ENCODE data around the gene KCTD4.

Gene KCTD4

DNA sequence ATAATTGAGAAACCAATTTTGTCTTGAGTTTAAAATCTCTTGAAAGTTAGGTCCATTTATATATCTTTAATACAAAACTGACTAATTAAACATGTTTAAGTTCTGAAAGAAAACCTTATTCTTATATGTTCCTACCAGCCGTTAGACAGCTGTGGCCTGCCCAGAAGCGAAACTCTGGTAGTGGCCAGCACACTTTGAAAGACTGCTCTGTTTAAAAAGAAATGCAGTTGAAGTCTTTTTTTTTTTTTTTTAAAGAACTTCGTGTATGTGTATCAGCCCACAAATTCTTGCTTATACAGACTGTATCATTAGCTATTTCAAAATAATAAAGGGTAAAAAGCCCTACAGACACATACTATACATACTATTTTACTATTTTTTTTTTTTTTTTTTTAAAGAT is 34.0 kb downstream of the KCTD4 start:
- Histone ChIP-seq H2BK5ac (ENCODE audit: low read depth, low read length, poor library complexity, severe bottlenecking) (no peak overlapping the region), H2AFZ (ENCODE audit: low read depth, low read length) (no peak overlapping the region), H3K4me3 (ENCODE audit: insufficient read depth in 1 of 2, low read depth in 1 of 2, low read length in 2 of 2) (no peak overlapping the region), H4K8ac (ENCODE audit: low read length) (no peak overlapping the region), H3K79me1 (replicated peaks; ENCODE audit: low read length, poor library complexity, severe bottlenecking) (peaks cover 28% of the 10 kb centered on the region), H2AK5ac (ENCODE audit: low read length, severe bottlenecking) (no peak overlapping the region), H3K4ac (ENCODE audit: low read depth in 1 of 2, low read length in 2 of 2) (no peak overlapping the region), H4K91ac (ENCODE audit: low read length) (no peak overlapping the region), H3K9me3 (ENCODE audit: control insufficient read depth, low read length) (no peaks in the 10 kb centered on the region), H2BK12ac (ENCODE audit: low read length in 2 of 2) (no peak overlapping the region), H3K18ac (ENCODE audit: low read depth in 1 of 2, low read length in 2 of 2) (no peak overlapping the region), H3K23ac (ENCODE audit: low read length in 2 of 2) (no peak overlapping the region), H3K27me3 (ENCODE audit: control insufficient read depth in 1 of 2, insufficient read depth in 1 of 2, low read length in 2 of 2) (no peaks in the 10 kb centered on the region), H3K4me1 (ENCODE audit: control insufficient read depth, insufficient read depth, low read depth, low read length) (peaks cover 3% of the 10 kb centered on the region), H2BK15ac (ENCODE audit: low read depth, poor library complexity, severe bottlenecking) (no peak overlapping the region), H3K4me2 (ENCODE audit: low read length, poor library complexity, severe bottlenecking) (no peak overlapping the region), H3K9ac (ENCODE audit: low read length) (no peak overlapping the region), H2BK120ac (ENCODE audit: low read depth, low read length) (no peak overlapping the region), H3K36me3 (ENCODE audit: control insufficient read depth in 1 of 2, insufficient read depth in 2 of 2, low read depth in 1 of 2, low read length in 2 of 2) (peaks cover 2 to 11% of the 10 kb centered on the region in 2 experiments), H3K27ac (ENCODE audit: low read length, poor library complexity, severe bottlenecking) (no peak overlapping the region), H3K14ac (ENCODE audit: low read length in 2 of 2) (no peak overlapping the region)
- WGBS = 75% methylated on average over 2 of the region's 3 CpGs
- DNase-seq = no peak

DNA sequence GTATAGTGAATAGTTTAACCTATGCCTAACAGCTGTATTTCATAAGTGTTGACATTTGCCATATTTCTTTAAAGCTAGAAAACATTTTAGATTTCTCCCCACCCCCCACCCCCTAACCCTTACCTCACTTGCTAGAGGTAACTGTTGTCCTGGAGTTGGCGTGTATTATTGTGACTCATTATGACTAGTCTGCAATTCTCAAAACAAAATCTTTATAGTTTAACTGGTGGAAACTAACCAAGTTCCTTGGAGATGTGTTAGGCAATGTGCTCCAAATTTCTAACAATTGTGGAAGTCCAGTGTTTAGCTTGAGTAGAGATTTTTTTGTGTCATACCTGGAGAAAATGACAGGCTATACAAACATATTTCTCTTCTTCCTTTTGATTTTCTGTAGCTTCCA is 38.0 kb downstream of the KCTD4 start:
- H3K23ac ChIP-seq (ENCODE audit: low read length in 2 of 2) = no peak overlapping the region
- H2AFZ ChIP-seq (ENCODE audit: low read depth, low read length) = no peak overlapping the region
- H3K4me2 ChIP-seq (ENCODE audit: low read length, poor library complexity, severe bottlenecking) = no peak overlapping the region
- H2AK5ac ChIP-seq (ENCODE audit: low read length, severe bottlenecking) = no peak overlapping the region
- DNase-seq = peak; percentile 85
- no peak overlapping the region for H2BK5ac ChIP-seq (ENCODE audit: low read depth, low read length, poor library complexity, severe bottlenecking)
- H3K9me3 ChIP-seq (ENCODE audit: control insufficient read depth, low read length) = no peaks in the 10 kb centered on the region
- H3K27ac ChIP-seq (ENCODE audit: low read length, poor library complexity, severe bottlenecking) = peak overlapping the region; percentile 37
- H3K18ac ChIP-seq (ENCODE audit: low read depth in 1 of 2, low read length in 2 of 2) = no peak overlapping the region
- H3K27me3 ChIP-seq (ENCODE audit: control insufficient read depth in 1 of 2, insufficient read depth in 1 of 2, low read length in 2 of 2) = no peaks in the 10 kb centered on the region
- H3K79me1 ChIP-seq (replicated peaks; ENCODE audit: low read length, poor library complexity, severe bottlenecking) = peaks cover 28% of the 10 kb centered on the region
- no peak overlapping the region for H2BK15ac ChIP-seq (ENCODE audit: low read depth, poor library complexity, severe bottlenecking)
- H3K4ac ChIP-seq (ENCODE audit: low read depth in 1 of 2, low read length in 2 of 2) = no peak overlapping the region
- no peak overlapping the region for H2BK120ac ChIP-seq (ENCODE audit: low read depth, low read length)
- H3K4me3 ChIP-seq (ENCODE audit: insufficient read depth in 1 of 2, low read depth in 1 of 2, low read length in 2 of 2) = peak overlapping the region in 1 of 2 experiments; percentile 23
- H3K4me1 ChIP-seq (ENCODE audit: control insufficient read depth, insufficient read depth, low read depth, low read length) = peaks cover 4% of the 10 kb centered on the region
- WGBS = no CpG with 5 or more reads among the region's 1 CpG
- H2BK12ac ChIP-seq (ENCODE audit: low read length in 2 of 2) = no peak overlapping the region
- no peak overlapping the region for H4K91ac ChIP-seq (ENCODE audit: low read length)
- peak overlapping the region; percentile 75 for H3K9ac ChIP-seq (ENCODE audit: low read length)
- no peak overlapping the region for H4K8ac ChIP-seq (ENCODE audit: low read length)
- H3K14ac ChIP-seq (ENCODE audit: low read length in 2 of 2) = no peak overlapping the region
- peaks cover 4 to 24% of the 10 kb centered on the region in 2 experiments for H3K36me3 ChIP-seq (ENCODE audit: control insufficient read depth in 1 of 2, insufficient read depth in 2 of 2, low read depth in 1 of 2, low read length in 2 of 2)

GRCh38 chr13:45162194-45162593 is 38.7 kb downstream of the KCTD4 start:
- H3K18ac ChIP-seq (ENCODE audit: low read depth in 1 of 2, low read length in 2 of 2) = peak overlapping the region in 1 of 2 experiments; percentile 2
- peak overlapping the region; percentile 75 for H3K9ac ChIP-seq (ENCODE audit: low read length)
- peak overlapping the region; percentile 72 for H4K8ac ChIP-seq (ENCODE audit: low read length)
- no peak overlapping the region for H3K4me2 ChIP-seq (ENCODE audit: low read length, poor library complexity, severe bottlenecking)
- no peak overlapping the region for H2BK120ac ChIP-seq (ENCODE audit: low read depth, low read length)
- no peak overlapping the region for H2BK15ac ChIP-seq (ENCODE audit: low read depth, poor library complexity, severe bottlenecking)
- no peak overlapping the region for H3K4ac ChIP-seq (ENCODE audit: low read depth in 1 of 2, low read length in 2 of 2)
- no peak overlapping the region for H2AFZ ChIP-seq (ENCODE audit: low read depth, low read length)
- no peaks in the 10 kb centered on the region for H3K27me3 ChIP-seq (ENCODE audit: control insufficient read depth in 1 of 2, insufficient read depth in 1 of 2, low read length in 2 of 2)
- peak; percentile 64 for DNase-seq
- H3K79me1 ChIP-seq (replicated peaks; ENCODE audit: low read length, poor library complexity, severe bottlenecking) = peaks cover 28% of the 10 kb centered on the region
- WGBS = no CpG with 5 or more reads among the region's 1 CpG
- no peak overlapping the region for H2BK5ac ChIP-seq (ENCODE audit: low read depth, low read length, poor library complexity, severe bottlenecking)
- H3K23ac ChIP-seq (ENCODE audit: low read length in 2 of 2) = no peak overlapping the region
- H3K14ac ChIP-seq (ENCODE audit: low read length in 2 of 2) = no peak overlapping the region
- H2AK5ac ChIP-seq (ENCODE audit: low read length, severe bottlenecking) = peak overlapping the region; percentile 56
- H3K4me1 ChIP-seq (ENCODE audit: control insufficient read depth, insufficient read depth, low read depth, low read length) = peaks cover 4% of the 10 kb centered on the region
- no peak overlapping the region for H2BK12ac ChIP-seq (ENCODE audit: low read length in 2 of 2)
- H3K27ac ChIP-seq (ENCODE audit: low read length, poor library complexity, severe bottlenecking) = peak overlapping the region; percentile 73
- peaks cover 4 to 26% of the 10 kb centered on the region in 2 experiments for H3K36me3 ChIP-seq (ENCODE audit: control insufficient read depth in 1 of 2, insufficient read depth in 2 of 2, low read depth in 1 of 2, low read length in 2 of 2)
- H4K91ac ChIP-seq (ENCODE audit: low read length) = no peak overlapping the region
- no peaks in the 10 kb centered on the region for H3K9me3 ChIP-seq (ENCODE audit: control insufficient read depth, low read length)
- H3K4me3 ChIP-seq (ENCODE audit: insufficient read depth in 1 of 2, low read depth in 1 of 2, low read length in 2 of 2) = no peak overlapping the region

DNA sequence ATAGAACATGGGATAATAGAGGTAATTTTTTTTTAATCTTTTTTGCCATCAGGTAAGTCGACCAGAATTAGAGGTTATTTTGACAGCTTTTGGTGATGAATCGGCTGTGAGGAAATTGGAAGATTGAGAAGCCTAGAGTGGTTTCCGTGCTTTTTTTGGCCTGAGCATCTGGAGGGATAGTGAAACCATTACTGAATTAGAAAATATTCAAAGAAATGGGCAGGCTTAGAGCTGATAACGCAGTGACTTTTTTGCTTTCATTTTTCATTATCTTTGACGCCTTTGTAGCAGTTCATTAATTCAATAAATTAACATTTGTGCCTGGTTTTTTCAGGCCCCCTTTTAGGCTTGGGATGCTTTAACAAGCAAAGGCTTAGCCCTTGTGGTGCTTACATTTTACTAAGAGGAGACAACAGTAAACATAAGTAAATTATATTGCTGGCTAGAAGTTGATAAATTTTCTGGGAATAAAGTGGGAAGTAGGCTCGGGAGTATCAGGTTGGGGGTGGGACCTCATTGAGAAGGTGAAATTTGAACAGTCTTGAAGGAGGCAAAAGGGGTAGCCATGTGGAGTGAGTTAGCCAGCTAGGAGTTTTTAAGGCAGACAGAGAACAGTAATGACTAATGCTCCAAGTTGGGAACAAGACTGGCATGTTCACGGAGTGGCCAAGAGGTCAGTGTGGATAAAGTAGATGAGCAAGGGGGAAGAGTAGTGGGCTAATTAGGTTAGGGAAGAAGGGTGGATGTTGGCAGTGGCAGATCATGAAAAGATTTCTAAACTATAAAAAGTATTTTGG is 44.1 kb downstream of the KCTD4 start:
- Histone ChIP-seq H2BK15ac (ENCODE audit: low read depth, poor library complexity, severe bottlenecking) (no peak overlapping the region), H2BK12ac (ENCODE audit: low read length in 2 of 2) (no peak overlapping the region), H3K9ac (ENCODE audit: low read length) (no peak overlapping the region), H2BK120ac (ENCODE audit: low read depth, low read length) (no peak overlapping the region), H2AFZ (ENCODE audit: low read depth, low read length) (no peak overlapping the region), H3K4me3 (ENCODE audit: insufficient read depth in 1 of 2, low read depth in 1 of 2, low read length in 2 of 2) (no peak overlapping the region), H3K4ac (ENCODE audit: low read depth in 1 of 2, low read length in 2 of 2) (no peak overlapping the region), H3K23ac (ENCODE audit: low read length in 2 of 2) (peak overlapping the region in 1 of 2 experiments; percentile 10), H3K36me3 (ENCODE audit: control insufficient read depth in 1 of 2, insufficient read depth in 2 of 2, low read depth in 1 of 2, low read length in 2 of 2) (peaks cover 4 to 33% of the 10 kb centered on the region in 2 experiments), H4K8ac (ENCODE audit: low read length) (no peak overlapping the region), H3K27me3 (ENCODE audit: control insufficient read depth in 1 of 2, insufficient read depth in 1 of 2, low read length in 2 of 2) (no peaks in the 10 kb centered on the region), H3K4me2 (ENCODE audit: low read length, poor library complexity, severe bottlenecking) (no peak overlapping the region), H3K79me1 (replicated peaks; ENCODE audit: low read length, poor library complexity, severe bottlenecking) (peaks cover 25% of the 10 kb centered on the region), H3K27ac (ENCODE audit: low read length, poor library complexity, severe bottlenecking) (no peak overlapping the region), H3K9me3 (ENCODE audit: control insufficient read depth, low read length) (no peaks in the 10 kb centered on the region), H3K14ac (ENCODE audit: low read length in 2 of 2) (no peak overlapping the region), H2BK5ac (ENCODE audit: low read depth, low read length, poor library complexity, severe bottlenecking) (no peak overlapping the region), H2AK5ac (ENCODE audit: low read length, severe bottlenecking) (no peak overlapping the region), H3K4me1 (ENCODE audit: control insufficient read depth, insufficient read depth, low read depth, low read length) (peaks cover 2% of the 10 kb centered on the region), H4K91ac (ENCODE audit: low read length) (no peak overlapping the region), H3K18ac (ENCODE audit: low read depth in 1 of 2, low read length in 2 of 2) (no peak overlapping the region)
- WGBS = 93% methylated on average over 7 of the region's 7 CpGs
- DNase-seq = no peak
